ENCODE data around the gene KIF7.
A peak's percentile ranks its signal among the peaks of the same experiment; 100 is the strongest.
"Not testable (repeated sequence)": the region's sequence is repeated elsewhere in the genome, so short reads cannot be mapped to it uniquely, and the experiment has no call there.

KIF7 gene

DNA sequence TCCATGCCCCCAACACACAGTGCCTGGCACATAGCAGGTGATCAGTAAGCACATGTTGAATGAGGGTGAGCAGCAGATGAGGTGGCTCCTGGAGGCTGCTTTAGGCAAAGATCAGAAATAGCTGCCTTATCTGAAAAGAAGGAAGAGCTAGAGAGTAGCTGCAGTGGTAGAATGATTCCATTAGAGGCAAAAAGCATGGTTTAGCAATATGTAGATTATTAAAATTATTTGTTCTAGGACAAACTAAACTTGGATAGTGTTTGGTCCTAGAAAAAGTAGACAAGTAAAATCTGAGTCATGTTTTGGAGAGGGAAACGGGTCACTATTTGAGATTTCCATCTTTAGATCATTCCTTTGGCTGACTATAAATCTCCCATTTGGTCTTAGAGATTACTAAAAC is 32.1 kb downstream of the KIF7 start:
- no peaks in the 10 kb centered on the region for H3K4me1 ChIP-seq (ENCODE audit: control insufficient read depth, insufficient read depth, low read length)
- H3K27me3 ChIP-seq (ENCODE audit: control insufficient read depth, insufficient read depth, low read length) = no peaks in the 10 kb centered on the region
- H3K36me3 ChIP-seq (ENCODE audit: control insufficient read depth, insufficient read depth, low read length) = peaks cover 87% of the 10 kb centered on the region
- no peak overlapping the region for H3K9ac ChIP-seq (ENCODE audit: low read depth, low read length)
- H3K4me3 ChIP-seq (ENCODE audit: low read depth, low read length) = no peak overlapping the region
- no peaks in the 10 kb centered on the region for H3K9me3 ChIP-seq (ENCODE audit: control insufficient read depth, insufficient read depth, low read length)

DNA sequence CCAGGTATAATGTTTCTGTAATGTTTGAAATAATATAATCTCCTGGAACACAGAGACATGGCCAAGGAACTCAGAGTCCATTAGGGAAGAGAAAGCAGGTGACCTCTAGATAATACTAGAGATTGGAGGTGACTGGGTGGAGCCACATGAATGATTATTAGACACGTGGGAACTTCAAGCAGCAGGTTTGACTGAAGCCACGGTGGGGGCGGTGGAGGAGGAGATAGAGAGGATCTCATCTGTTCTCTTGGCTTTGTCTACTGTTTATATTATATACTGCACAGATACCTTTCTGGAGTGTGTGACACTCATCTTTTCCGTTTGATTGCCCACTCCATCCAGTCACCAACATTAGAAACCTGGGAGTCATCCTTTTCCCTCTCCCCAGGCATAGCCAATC is 33.7 kb downstream of the KIF7 start:
- H3K27me3 ChIP-seq (ENCODE audit: control insufficient read depth, insufficient read depth, low read length) = no peaks in the 10 kb centered on the region
- H3K4me3 ChIP-seq (ENCODE audit: low read depth, low read length) = no peak overlapping the region
- no peak overlapping the region for H3K9ac ChIP-seq (ENCODE audit: low read depth, low read length)
- H3K36me3 ChIP-seq (ENCODE audit: control insufficient read depth, insufficient read depth, low read length) = peaks cover 83% of the 10 kb centered on the region
- H3K9me3 ChIP-seq (ENCODE audit: control insufficient read depth, insufficient read depth, low read length) = no peaks in the 10 kb centered on the region
- no peaks in the 10 kb centered on the region for H3K4me1 ChIP-seq (ENCODE audit: control insufficient read depth, insufficient read depth, low read length)

GRCh38 chr15:89616228-89616627 is 39.0 kb downstream of the KIF7 start:
- Histone ChIP-seq H3K9me3 (ENCODE audit: control insufficient read depth, insufficient read depth, low read length) (no peaks in the 10 kb centered on the region), H3K4me3 (ENCODE audit: low read depth, low read length) (no peak overlapping the region), H3K9ac (ENCODE audit: low read depth, low read length) (no peak overlapping the region), H3K27me3 (ENCODE audit: control insufficient read depth, insufficient read depth, low read length) (no peaks in the 10 kb centered on the region), H3K36me3 (ENCODE audit: control insufficient read depth, insufficient read depth, low read length) (peaks cover 40% of the 10 kb centered on the region), H3K4me1 (ENCODE audit: control insufficient read depth, insufficient read depth, low read length) (no peaks in the 10 kb centered on the region)

- Histone ChIP-seq H3K4me1 (ENCODE audit: control insufficient read depth, insufficient read depth, low read length) (no peaks in the 10 kb centered on the region), H3K36me3 (ENCODE audit: control insufficient read depth, insufficient read depth, low read length) (peaks cover 37% of the 10 kb centered on the region), H3K9ac (ENCODE audit: low read depth, low read length) (no peak overlapping the region), H3K4me3 (ENCODE audit: low read depth, low read length) (no peak overlapping the region), H3K27me3 (ENCODE audit: control insufficient read depth, insufficient read depth, low read length) (no peaks in the 10 kb centered on the region), H3K9me3 (ENCODE audit: control insufficient read depth, insufficient read depth, low read length) (no peaks in the 10 kb centered on the region)
These were observed 40.1 kb downstream of the KIF7 start for GRCh38 chr15:89615135-89615534.

- H3K36me3 ChIP-seq (ENCODE audit: control insufficient read depth, insufficient read depth, low read length) = peaks cover 27% of the 10 kb centered on the region
- no peaks in the 10 kb centered on the region for H3K9me3 ChIP-seq (ENCODE audit: control insufficient read depth, insufficient read depth, low read length)
- no peaks in the 10 kb centered on the region for H3K27me3 ChIP-seq (ENCODE audit: control insufficient read depth, insufficient read depth, low read length)
- H3K4me1 ChIP-seq (ENCODE audit: control insufficient read depth, insufficient read depth, low read length) = no peaks in the 10 kb centered on the region
- H3K4me3 ChIP-seq (ENCODE audit: low read depth, low read length) = no peak overlapping the region
- H3K9ac ChIP-seq (ENCODE audit: low read depth, low read length) = no peak overlapping the region
These were observed 41.1 kb downstream of the KIF7 start for GRCh38 chr15:89614164-89614563.

- H3K9me3 ChIP-seq (ENCODE audit: control insufficient read depth, insufficient read depth, low read length) = no peaks in the 10 kb centered on the region
- no peaks in the 10 kb centered on the region for H3K27me3 ChIP-seq (ENCODE audit: control insufficient read depth, insufficient read depth, low read length)
- peaks cover 19% of the 10 kb centered on the region for H3K36me3 ChIP-seq (ENCODE audit: control insufficient read depth, insufficient read depth, low read length)
These were observed 42.2 kb downstream of the KIF7 start for GRCh38 chr15:89613031-89613430.

GRCh38 chr15:89611317-89611716 is 44.0 kb downstream of the KIF7 start:
- no peaks in the 10 kb centered on the region for H3K9me3 ChIP-seq (ENCODE audit: control insufficient read depth, insufficient read depth, low read length)
- H3K9ac ChIP-seq (ENCODE audit: low read depth, low read length) = no peak overlapping the region
- no peak overlapping the region for H3K4me3 ChIP-seq (ENCODE audit: low read depth, low read length)
- no peaks in the 10 kb centered on the region for H3K4me1 ChIP-seq (ENCODE audit: control insufficient read depth, insufficient read depth, low read length)
- peaks cover 6% of the 10 kb centered on the region for H3K36me3 ChIP-seq (ENCODE audit: control insufficient read depth, insufficient read depth, low read length)
- H3K27me3 ChIP-seq (ENCODE audit: control insufficient read depth, insufficient read depth, low read length) = no peaks in the 10 kb centered on the region

More at GRCh38 chr15:89613031-89613430, 42.2 kb downstream of the KIF7 start:
- no peak overlapping the region for H3K9ac ChIP-seq (ENCODE audit: low read depth, low read length)
- H3K4me3 ChIP-seq (ENCODE audit: low read depth, low read length) = no peak overlapping the region
- no peaks in the 10 kb centered on the region for H3K4me1 ChIP-seq (ENCODE audit: control insufficient read depth, insufficient read depth, low read length)

GRCh38 chr15:89599021-89599420 is 56.2 kb downstream of the KIF7 start:
- H3K4me1 ChIP-seq (ENCODE audit: control insufficient read depth, insufficient read depth, low read length) = no peaks in the 10 kb centered on the region
- no peak overlapping the region for H3K9ac ChIP-seq (ENCODE audit: low read depth, low read length)
- no peaks in the 10 kb centered on the region for H3K9me3 ChIP-seq (ENCODE audit: control insufficient read depth, insufficient read depth, low read length)
- H3K27me3 ChIP-seq (ENCODE audit: control insufficient read depth, insufficient read depth, low read length) = no peaks in the 10 kb centered on the region
- no peak overlapping the region for H3K4me3 ChIP-seq (ENCODE audit: low read depth, low read length)
- peaks cover 35% of the 10 kb centered on the region for H3K36me3 ChIP-seq (ENCODE audit: control insufficient read depth, insufficient read depth, low read length)

- Histone ChIP-seq H3K4me3 (ENCODE audit: low read depth, low read length) (no peak overlapping the region), H3K36me3 (ENCODE audit: control insufficient read depth, insufficient read depth, low read length) (peaks cover 31% of the 10 kb centered on the region), H3K9me3 (ENCODE audit: control insufficient read depth, insufficient read depth, low read length) (no peaks in the 10 kb centered on the region), H3K27me3 (ENCODE audit: control insufficient read depth, insufficient read depth, low read length) (no peaks in the 10 kb centered on the region), H3K9ac (ENCODE audit: low read depth, low read length) (no peak overlapping the region), H3K4me1 (ENCODE audit: control insufficient read depth, insufficient read depth, low read length) (no peaks in the 10 kb centered on the region)
These were observed 62.2 kb downstream of the KIF7 start for GRCh38 chr15:89593018-89593417.

DNA sequence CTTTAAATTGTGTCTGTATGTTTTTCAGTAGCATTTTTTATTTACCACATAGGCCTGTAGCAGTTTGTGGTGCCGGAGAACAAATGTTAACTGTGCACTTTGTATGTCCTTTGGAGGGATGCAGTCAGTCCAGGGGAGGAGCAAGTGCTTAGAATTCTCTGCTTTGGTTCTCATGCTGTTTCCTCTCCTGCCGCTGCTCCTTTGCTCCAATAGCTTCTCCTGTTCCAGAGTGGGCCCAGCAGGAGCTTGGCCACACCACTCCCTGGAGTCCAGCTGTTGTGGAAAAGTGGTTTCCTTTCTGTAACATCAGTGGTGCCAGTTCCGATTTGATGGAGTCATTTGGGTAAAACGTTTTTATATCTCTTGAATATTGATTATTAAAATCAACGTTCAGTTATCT is 63.4 kb downstream of the KIF7 start:
- Histone ChIP-seq H3K36me3 (ENCODE audit: control insufficient read depth, insufficient read depth, low read length) (peaks cover 43% of the 10 kb centered on the region), H3K4me3 (ENCODE audit: low read depth, low read length) (no peak overlapping the region), H3K9ac (ENCODE audit: low read depth, low read length) (no peak overlapping the region), H3K9me3 (ENCODE audit: control insufficient read depth, insufficient read depth, low read length) (no peaks in the 10 kb centered on the region), H3K4me1 (ENCODE audit: control insufficient read depth, insufficient read depth, low read length) (no peaks in the 10 kb centered on the region), H3K27me3 (ENCODE audit: control insufficient read depth, insufficient read depth, low read length) (no peaks in the 10 kb centered on the region)

DNA sequence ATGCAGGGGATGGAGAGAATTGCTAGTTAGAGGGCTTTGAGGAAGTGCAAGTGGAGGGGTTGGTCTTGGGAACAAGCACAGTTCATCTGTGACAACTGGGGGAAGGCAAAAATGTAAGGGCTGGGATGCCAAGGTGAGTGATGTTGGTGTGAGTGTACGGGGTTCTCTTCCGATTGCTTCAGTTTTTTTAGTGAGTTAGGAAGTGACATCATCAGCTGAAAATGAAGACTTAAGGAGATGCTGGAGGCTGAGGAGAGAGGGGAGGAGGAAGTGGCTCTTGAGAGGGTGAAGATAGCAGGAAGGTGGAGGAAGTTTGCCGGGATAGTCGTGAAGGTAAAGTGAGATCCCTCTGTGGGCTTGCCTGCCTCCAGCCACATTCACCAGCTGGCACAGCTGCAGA is 67.3 kb downstream of the KIF7 start:
- Histone ChIP-seq H3K9ac (ENCODE audit: low read depth, low read length) (no peak overlapping the region), H3K4me1 (ENCODE audit: control insufficient read depth, insufficient read depth, low read length) (no peaks in the 10 kb centered on the region), H3K27me3 (ENCODE audit: control insufficient read depth, insufficient read depth, low read length) (no peaks in the 10 kb centered on the region), H3K36me3 (ENCODE audit: control insufficient read depth, insufficient read depth, low read length) (peaks cover 52% of the 10 kb centered on the region), H3K4me3 (ENCODE audit: low read depth, low read length) (no peak overlapping the region), H3K9me3 (ENCODE audit: control insufficient read depth, insufficient read depth, low read length) (no peaks in the 10 kb centered on the region)

GRCh38 chr15:89586651-89587050 is 68.6 kb downstream of the KIF7 start:
- Histone ChIP-seq H3K4me1 (ENCODE audit: control insufficient read depth, insufficient read depth, low read length) (peaks cover 1% of the 10 kb centered on the region), H3K36me3 (ENCODE audit: control insufficient read depth, insufficient read depth, low read length) (peaks cover 54% of the 10 kb centered on the region), H3K27me3 (ENCODE audit: control insufficient read depth, insufficient read depth, low read length) (no peaks in the 10 kb centered on the region), H3K9me3 (ENCODE audit: control insufficient read depth, insufficient read depth, low read length) (no peaks in the 10 kb centered on the region), H3K4me3 (ENCODE audit: low read depth, low read length) (no peak overlapping the region), H3K9ac (ENCODE audit: low read depth, low read length) (no peak overlapping the region)

DNA sequence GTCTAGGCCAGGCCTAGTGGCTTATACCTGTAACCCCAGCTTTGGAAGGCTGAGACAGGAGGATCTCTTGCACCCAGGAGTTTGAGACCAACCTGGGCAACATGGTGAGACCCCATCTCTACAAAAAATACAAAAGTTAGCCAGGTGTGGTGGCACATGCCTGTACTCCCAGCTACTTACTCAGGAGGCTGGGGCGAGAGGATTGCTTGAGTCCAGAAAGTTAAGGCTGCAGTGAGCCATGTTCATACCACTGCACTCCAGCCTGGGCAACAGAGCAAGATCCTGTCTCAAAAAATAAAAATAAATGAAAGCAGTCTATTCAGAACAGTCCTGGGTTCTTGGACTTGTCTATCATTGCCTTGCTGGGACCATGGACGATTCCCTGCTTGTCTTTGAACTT is 74.5 kb downstream of the KIF7 start:
- H3K9ac ChIP-seq (ENCODE audit: low read depth, low read length); H3K9me3 ChIP-seq (ENCODE audit: control insufficient read depth, insufficient read depth, low read length): not testable (repeated sequence)
- H3K36me3 ChIP-seq (ENCODE audit: control insufficient read depth, insufficient read depth, low read length) = peaks cover 37% of the 10 kb centered on the region

More for the DNA sequence above, 74.5 kb downstream of the KIF7 start:
- not testable (repeated sequence) for H3K27me3 ChIP-seq (ENCODE audit: control insufficient read depth, insufficient read depth, low read length)
- Histone ChIP-seq H3K4me1 (ENCODE audit: control insufficient read depth, insufficient read depth, low read length) (peaks cover 12% of the 10 kb centered on the region), H3K4me3 (ENCODE audit: low read depth, low read length) (peak overlapping the region; percentile 8)
